ENCODE data around the gene ZMIZ2. TPM values are rescaled to one million over a fixed set of nuclear protein-coding genes. Genes with fewer than 3 reads are reported as not detected.

Gene ZMIZ2
- total RNA-seq, 1 experiment from 2014 or later = 269 TPM

DNA sequence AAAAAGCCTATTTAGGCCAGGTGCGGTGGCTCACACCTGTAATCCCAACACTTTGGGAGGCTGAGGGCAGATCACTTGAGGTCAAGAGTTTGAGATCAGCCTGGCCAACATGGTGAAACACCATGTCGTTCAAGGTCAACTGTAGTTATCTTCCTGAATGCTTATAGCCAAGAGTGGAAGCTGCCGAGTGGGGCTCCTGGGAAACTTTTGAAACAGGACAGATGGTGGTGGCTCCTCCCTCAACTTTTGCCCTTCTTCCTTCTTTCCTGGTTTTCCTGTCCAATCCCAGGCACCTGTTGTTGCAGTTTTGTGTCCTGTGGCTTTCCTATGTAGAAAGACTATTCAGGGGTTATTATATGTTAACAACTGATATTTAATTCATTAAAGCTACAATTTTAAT is 39.1 kb downstream of the ZMIZ2 start:
- H3K4me1 Mint-ChIP-seq (ENCODE audit: low read depth, unreplicated experiment) = no peaks in the 10 kb centered on the region
- no peak overlapping the region for H3K27ac Mint-ChIP-seq (ENCODE audit: unreplicated experiment)
- H3K27me3 Mint-ChIP-seq (ENCODE audit: unreplicated experiment) = no peaks in the 10 kb centered on the region
- intact Hi-C loops (cut with micrococcal nuclease; ENCODE audit: unreplicated experiment) = no loop called here
- no peak for DNase-seq
- H3K4me3 Mint-ChIP-seq (ENCODE audit: low read depth, unreplicated experiment) = no peak overlapping the region
- CTCF ChIA-PET = no interaction called here
- TF ChIP-seq, protein P1, sequence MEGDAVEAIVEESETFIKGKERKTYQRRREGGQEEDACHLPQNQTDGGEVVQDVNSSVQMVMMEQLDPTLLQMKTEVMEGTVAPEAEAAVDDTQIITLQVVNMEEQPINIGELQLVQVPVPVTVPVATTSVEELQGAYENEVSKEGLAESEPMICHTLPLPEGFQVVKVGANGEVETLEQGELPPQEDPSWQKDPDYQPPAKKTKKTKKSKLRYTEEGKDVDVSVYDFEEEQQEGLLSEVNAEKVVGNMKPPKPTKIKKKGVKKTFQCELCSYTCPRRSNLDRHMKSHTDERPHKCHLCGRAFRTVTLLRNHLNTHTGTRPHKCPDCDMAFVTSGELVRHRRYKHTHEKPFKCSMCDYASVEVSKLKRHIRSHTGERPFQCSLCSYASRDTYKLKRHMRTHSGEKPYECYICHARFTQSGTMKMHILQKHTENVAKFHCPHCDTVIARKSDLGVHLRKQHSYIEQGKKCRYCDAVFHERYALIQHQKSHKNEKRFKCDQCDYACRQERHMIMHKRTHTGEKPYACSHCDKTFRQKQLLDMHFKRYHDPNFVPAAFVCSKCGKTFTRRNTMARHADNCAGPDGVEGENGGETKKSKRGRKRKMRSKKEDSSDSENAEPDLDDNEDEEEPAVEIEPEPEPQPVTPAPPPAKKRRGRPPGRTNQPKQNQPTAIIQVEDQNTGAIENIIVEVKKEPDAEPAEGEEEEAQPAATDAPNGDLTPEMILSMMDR (IDR thresholded peaks at IDR 0.05; ENCODE audit: unreplicated experiment) = no peak
- H3K36me3 Mint-ChIP-seq (ENCODE audit: insufficient read depth, unreplicated experiment) = no peaks in the 10 kb centered on the region
- H3K9me3 Mint-ChIP-seq (ENCODE audit: low read depth, unreplicated experiment) = peaks cover 4% of the 10 kb centered on the region
- no TSS peak for BruUV-seq (replicated peaks)

DNA sequence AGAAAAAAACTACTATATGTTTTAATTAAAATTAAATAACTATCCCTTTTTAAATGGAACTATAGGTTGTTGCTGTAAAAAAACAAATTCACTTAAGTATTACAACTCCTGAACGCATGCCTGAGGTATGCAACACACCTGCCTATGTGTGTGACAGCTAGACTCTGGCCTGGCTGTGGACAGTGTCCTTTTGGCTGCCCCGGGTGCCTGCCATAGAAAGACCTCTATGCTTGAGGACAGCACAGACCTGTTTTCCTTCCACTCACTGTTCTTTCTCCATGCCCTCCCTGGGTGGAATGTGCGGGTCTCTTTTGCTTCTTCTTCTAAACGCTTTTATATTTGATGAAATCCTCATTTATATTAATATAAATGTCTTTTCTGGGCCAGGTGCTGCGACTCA is 41.3 kb downstream of the ZMIZ2 start:
- no peak for DNase-seq
- TF ChIP-seq, protein P1 (IDR thresholded peaks at IDR 0.05; ENCODE audit: unreplicated experiment) = no peak
- no peaks in the 10 kb centered on the region for H3K9me3 Mint-ChIP-seq (ENCODE audit: low read depth, unreplicated experiment)
- H3K36me3 Mint-ChIP-seq (ENCODE audit: insufficient read depth, unreplicated experiment) = no peaks in the 10 kb centered on the region
- H3K4me3 Mint-ChIP-seq (ENCODE audit: low read depth, unreplicated experiment) = no peak overlapping the region
- intact Hi-C loops (cut with micrococcal nuclease; ENCODE audit: unreplicated experiment) = no loop called here
- BruUV-seq (replicated peaks) = no TSS peak
- CTCF ChIA-PET = no interaction called here
- no peak overlapping the region for H3K27ac Mint-ChIP-seq (ENCODE audit: unreplicated experiment)
- no peaks in the 10 kb centered on the region for H3K4me1 Mint-ChIP-seq (ENCODE audit: low read depth, unreplicated experiment)
- H3K27me3 Mint-ChIP-seq (ENCODE audit: unreplicated experiment) = no peaks in the 10 kb centered on the region

DNA sequence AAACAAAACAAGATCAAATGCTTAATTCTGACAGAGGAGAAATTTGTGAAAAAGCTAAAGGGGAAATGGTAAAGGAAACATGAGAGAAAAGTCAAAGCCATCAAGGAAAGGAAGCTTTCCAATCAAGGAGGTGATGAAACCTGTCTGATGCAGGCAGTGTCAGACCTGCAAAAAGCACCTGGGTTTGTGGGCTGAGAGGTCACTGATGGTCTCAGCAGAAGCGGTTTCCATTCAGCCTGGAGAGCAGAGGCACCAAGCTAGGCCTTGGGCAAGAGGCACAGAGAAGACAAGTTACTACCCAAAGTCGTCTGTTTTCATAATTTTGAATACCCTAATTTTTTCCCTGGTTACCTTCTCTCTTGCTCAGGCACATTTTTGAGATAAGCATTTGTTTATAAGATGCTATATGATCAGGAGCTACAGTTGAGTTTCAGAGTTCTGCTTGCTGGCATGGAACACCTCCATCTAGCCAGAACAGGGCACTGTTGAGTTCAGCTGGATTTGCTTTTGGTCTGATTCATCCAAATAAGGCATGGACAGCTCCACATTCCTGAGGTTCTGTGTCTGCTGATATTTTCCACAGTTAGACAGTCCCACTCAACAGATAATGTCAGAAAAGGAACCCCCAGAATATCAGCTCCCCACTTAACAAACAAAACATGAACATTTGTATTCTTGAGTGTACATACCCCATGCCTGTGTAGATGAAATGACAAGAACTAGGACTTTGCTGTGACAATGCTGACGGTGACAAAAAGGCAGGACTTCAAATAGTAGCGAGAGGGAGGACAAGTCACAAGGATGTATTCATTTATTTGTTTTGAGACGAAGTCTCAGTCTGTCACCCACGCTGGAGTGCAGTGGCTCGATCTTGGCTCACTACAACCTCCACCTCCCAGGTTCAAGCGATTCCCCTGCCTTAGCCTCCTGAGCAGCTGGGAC is 42.9 kb downstream of the ZMIZ2 start:
- H3K4me1 Mint-ChIP-seq (ENCODE audit: low read depth, unreplicated experiment) = no peaks in the 10 kb centered on the region
- no peak overlapping the region for H3K27ac Mint-ChIP-seq (ENCODE audit: unreplicated experiment)
- H3K27me3 Mint-ChIP-seq (ENCODE audit: unreplicated experiment) = no peaks in the 10 kb centered on the region
- H3K4me3 Mint-ChIP-seq (ENCODE audit: low read depth, unreplicated experiment) = no peak overlapping the region
- no peak for DNase-seq
- H3K36me3 Mint-ChIP-seq (ENCODE audit: insufficient read depth, unreplicated experiment) = peaks cover 12% of the 10 kb centered on the region
- BruUV-seq (replicated peaks) = no TSS peak
- TF ChIP-seq, protein P1 (IDR thresholded peaks at IDR 0.05; ENCODE audit: unreplicated experiment) = no peak
- CTCF ChIA-PET = interaction anchor here (0.5 to 0.6 kb wide), 3 partner anchors 88 to 200 kb away, joined by 3 to 4 read pairs (median 3); no protein-coding TSS in a partner anchor
- no peaks in the 10 kb centered on the region for H3K9me3 Mint-ChIP-seq (ENCODE audit: low read depth, unreplicated experiment)
- intact Hi-C loops (cut with micrococcal nuclease; ENCODE audit: unreplicated experiment) = no loop called here

DNA sequence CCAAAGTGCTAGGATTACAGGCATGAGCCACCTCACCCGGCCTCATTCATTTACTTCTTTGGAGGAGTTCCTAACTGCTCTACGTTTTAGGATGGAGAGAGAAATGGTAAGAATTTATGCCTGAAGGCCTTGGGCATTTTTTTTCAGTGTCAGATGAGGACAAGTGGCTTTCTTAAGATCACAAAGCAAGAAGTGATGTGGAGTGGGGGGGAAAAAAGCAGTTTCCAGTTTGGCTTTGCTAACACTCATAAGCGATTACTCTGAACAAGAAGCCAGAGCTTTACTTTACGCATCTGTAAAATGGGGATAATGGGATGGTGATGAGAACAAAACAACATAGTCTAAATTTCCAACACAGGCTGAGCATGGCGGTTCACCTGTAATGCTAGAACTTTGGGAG is 45.3 kb downstream of the ZMIZ2 start:
- BruUV-seq (replicated peaks) = no TSS peak
- Mint-ChIP-seq H3K27me3 (ENCODE audit: unreplicated experiment) (no peaks in the 10 kb centered on the region), H3K36me3 (ENCODE audit: insufficient read depth, unreplicated experiment) (peaks cover 36% of the 10 kb centered on the region), H3K27ac (ENCODE audit: unreplicated experiment) (no peak overlapping the region), H3K9me3 (ENCODE audit: low read depth, unreplicated experiment) (no peaks in the 10 kb centered on the region), H3K4me3 (ENCODE audit: low read depth, unreplicated experiment) (peak overlapping the region; percentile 12), H3K4me1 (ENCODE audit: low read depth, unreplicated experiment) (no peaks in the 10 kb centered on the region)
- intact Hi-C loops (cut with micrococcal nuclease; ENCODE audit: unreplicated experiment) = no loop called here
- TF ChIP-seq, protein P1 (IDR thresholded peaks at IDR 0.05; ENCODE audit: unreplicated experiment) = no peak
- no peak for DNase-seq
- CTCF ChIA-PET = no interaction called here
